Endothelial cell of umbilical vein (primary cell): ENCODE data around the gene NTRK1. TPM values are rescaled to one million over a fixed set of nuclear protein-coding genes. Genes with fewer than 3 reads are reported as not detected.

ENCODE experiments used
- BruUV-seq: library from RNA; stranded (reverse); fragments of 400-500 nt; replicated peaks from 2 replicates; lab custom pipeline; 2021; lab: Mats Ljungman, UMichigan
- CTCF ChIA-PET: fragments of 300-600, 350-600 bp; sonication (Branson Sonifier 250); formaldehyde crosslinking; loops from one replicate; lab custom pipeline; 2021; ENCODE audit warnings: antibody characterized with exemption, inconsistent platforms; lab: Charles Lee
- POLR2A ChIA-PET: fragments of 300-600, 350-600 bp; sonication (Branson Sonifier 250); formaldehyde crosslinking; loops from one replicate; lab custom pipeline; 2021; ENCODE audit warnings: antibody characterized with exemption, inconsistent platforms; lab: Charles Lee
- DNase-seq: peaks from one replicate; pipeline ENCODE4 v3.0.0-alpha.2; 2011; ENCODE audit warnings: low read depth, low spot score
- FAIRE-seq: peaks from 2 replicates; lab custom pipeline; 2011; peaks lifted over from hg19 to GRCh38; lab: Jason Lieb, UNC
- H2AFZ ChIP-seq: 2 replicates; pipeline ENCODE4 v1.6.0; 2012; ENCODE audit warnings: low read depth, low read length, control low read depth, inconsistent platforms
- H3K27ac ChIP-seq: 2 replicates; pipeline ENCODE4 v1.5.1; 2011; ENCODE audit warnings: low read depth, mild to moderate bottlenecking, control low read depth, low read length, moderate library complexity; ENCODE audit not compliant: insufficient read depth
- H3K27me3 ChIP-seq, 2 experiments: 2 replicates each; pipeline versions ENCODE4 v1.6.0 to v1.6.1; 2011; ENCODE audit warnings: low read length in 2 of 2, mixed read lengths in 1 of 2; ENCODE audit not compliant: control insufficient read depth in 2 of 2, insufficient read depth in 2 of 2
- H3K36me3 ChIP-seq, 2 experiments: 2 replicates in 1 of 2; 3 replicates in 1 of 2; pipeline ENCODE4 v1.5.1; 2011; ENCODE audit warnings: low read length in 2 of 2, mild to moderate bottlenecking in 1 of 2, moderate library complexity in 1 of 2; ENCODE audit not compliant: control insufficient read depth in 2 of 2, insufficient read depth in 2 of 2; ENCODE audit errors: extremely low read depth in 1 of 2
- H3K4me1 ChIP-seq: 3 replicates; pipeline ENCODE4 v1.5.1; 2011; ENCODE audit warnings: mild to moderate bottlenecking, low read length; ENCODE audit not compliant: control insufficient read depth, insufficient read depth; ENCODE audit errors: extremely low read depth
- H3K4me2 ChIP-seq: 2 replicates; pipeline ENCODE4 v1.6.1; 2011; ENCODE audit warnings: low read length, control low read depth, mixed read lengths; ENCODE audit not compliant: insufficient read depth
- H3K4me3 ChIP-seq, 3 experiments: fragments of 200-600 bp in 1 of 3; sonication (generic), shearing (Covaris generic) in 1 of 3; replicated peaks in 1 of 3; 2 replicates each; pipeline ENCODE4 v1.5.1; 2011 to 2016; ENCODE audit warnings: control low read depth in 3 of 3, low read length in 3 of 3, mild to moderate bottlenecking in 2 of 3, inconsistent platforms in 1 of 3, low read depth in 1 of 3, moderate library complexity in 1 of 3; ENCODE audit not compliant: insufficient read depth in 1 of 3
- H3K79me2 ChIP-seq: 2 replicates; pipeline ENCODE4 v1.6.0; 2012; ENCODE audit warnings: low read length, inconsistent platforms; ENCODE audit not compliant: control insufficient read depth, insufficient read depth
- H3K9ac ChIP-seq: replicated peaks from 2 replicates; pipeline ENCODE3; 2011; ENCODE audit warnings: low read length, control low read depth; ENCODE audit not compliant: insufficient read depth; ENCODE audit errors: extremely low read depth
- H3K9me1 ChIP-seq: replicated peaks from 3 replicates; pipeline ENCODE4 v1.6.0; 2011; ENCODE audit warnings: mild to moderate bottlenecking, low read length; ENCODE audit not compliant: control insufficient read depth, insufficient read depth; ENCODE audit errors: extremely low read depth
- H3K9me3 ChIP-seq: replicated peaks from 2 replicates; pipeline ENCODE4 v1.5.1; 2012; ENCODE audit warnings: low read length, inconsistent platforms; ENCODE audit not compliant: control insufficient read depth, insufficient read depth
- H4K20me1 ChIP-seq: replicated peaks from 2 replicates; pipeline ENCODE3; 2011; ENCODE audit warnings: mild to moderate bottlenecking, low read length; ENCODE audit not compliant: control insufficient read depth, insufficient read depth; ENCODE audit errors: extremely low read depth
- CTCF ChIP-seq, 2 donors: IDR thresholded peaks; 1 replicate in 1 of 2; 2 replicates in 1 of 2; pipeline ENCODE4 v1.5.1; 2011; ENCODE audit warnings: low read length in 2 of 2, mild to moderate bottlenecking in 2 of 2, moderate library complexity in 2 of 2, control low read depth in 1 of 2, inconsistent platforms in 1 of 2, low read depth in 1 of 2; ENCODE audit not compliant: insufficient read depth in 1 of 2; ENCODE audit errors: extremely low read depth in 1 of 2
- EZH2 ChIP-seq: IDR thresholded peaks from 2 replicates; pipeline ENCODE4 v1.6.1; 2012; ENCODE audit warnings: borderline replicate concordance, low read depth, mild to moderate bottlenecking, moderate library complexity, low read length, inconsistent platforms; ENCODE audit not compliant: severe bottlenecking
- FOS ChIP-seq: IDR thresholded peaks from 2 replicates; pipeline ENCODE4 v1.6.1; 2011; ENCODE audit warnings: mild to moderate bottlenecking, low read length, moderate library complexity, borderline replicate concordance; ENCODE audit not compliant: insufficient read depth
- GATA2 ChIP-seq: IDR thresholded peaks from 2 replicates; pipeline ENCODE4 v1.7.0; 2011; ENCODE audit warnings: low read depth, mild to moderate bottlenecking, moderate library complexity, mixed read lengths, low read length; ENCODE audit not compliant: insufficient read length, insufficient read depth
- JUN ChIP-seq: IDR thresholded peaks from 2 replicates; pipeline ENCODE4 v1.6.1; 2011; ENCODE audit warnings: borderline replicate concordance, low read depth; ENCODE audit not compliant: insufficient read length, insufficient read depth
- MAX ChIP-seq: IDR thresholded peaks from 2 replicates; pipeline ENCODE4 v1.6.1; 2011; ENCODE audit not compliant: insufficient read depth, insufficient read length
- POLR2A ChIP-seq: IDR thresholded peaks from 2 replicates; pipeline ENCODE4 v1.6.1; 2012; ENCODE audit warnings: low read depth, mild to moderate bottlenecking, control low read depth, low read length
- POLR2AphosphoS5 ChIP-seq: IDR thresholded peaks from 2 replicates; pipeline ENCODE4 v1.6.1; 2012; ENCODE audit warnings: low read depth, mild to moderate bottlenecking, control low read depth, low read length, moderate library complexity; ENCODE audit not compliant: insufficient read depth
- dilution Hi-C: fragments of 300-500 bp; cut with MboI; formaldehyde crosslinking; loops from one replicate; pipeline ENCODE4 v1.15.0; 2019; ENCODE audit warnings: low sequenced_read_pairs; ENCODE audit not compliant: extremely low pct_ligation_motif_present
- intact Hi-C: fragments of 100-400 bp; cut with micrococcal nuclease; formaldehyde crosslinking; loops from one replicate; pipeline ENCODE4 v1.10.0; 2022
- polyA plus RNA-seq, 4 experiments: library from polyadenylated mRNA; depleted of rRNA in 3 of 4; stranded (reverse) in 3 of 4; unstranded in 1 of 4; fragments of >200 nt; gene quantifications; 2 replicates each; pipeline versions ENCODE4 v1.2.1 to v1.2.3, GENCODE V29; 2011 to 2012; ENCODE audit warnings: missing spikeins in 1 of 4
- total RNA-seq: library from RNA; stranded (reverse); gene quantifications from 2 replicates; pipeline ENCODE4 v1.2.3, GENCODE V29; 2021

The NTRK1 gene
- total and polyA plus RNA-seq, 2 donors (not counting 3 experiments of a cell fraction or from before 2014, with no cell fraction given) = 0.07 TPM; not detected in 1

GRCh38 chr1:156840186-156840897, 20.3 kb upstream of the NTRK1 start:
- no peak overlapping the region for H3K27ac ChIP-seq

More at GRCh38 chr1:156840186-156840897, 20.3 kb upstream of the NTRK1 start:
- FAIRE-seq (no peak), DNase-seq (no peak)
- dilution Hi-C loops = no loop called here
- Histone ChIP-seq H3K9ac (no peak overlapping the region), H3K9me3 (no peaks in the 10 kb centered on the region), H3K27me3 (peaks cover 29 to 42% of the 10 kb centered on the region in 2 experiments), H2AFZ (no peak overlapping the region), H4K20me1 (no peaks in the 10 kb centered on the region), H3K4me1 (peaks cover 28% of the 10 kb centered on the region), H3K4me3 (no peak overlapping the region), H3K4me2 (no peak overlapping the region), H3K36me3 (no peaks in the 10 kb centered on the region), H3K79me2 (no peaks in the 10 kb centered on the region), H3K9me1 (no peaks in the 10 kb centered on the region)
- intact Hi-C loops = no loop called here
- no TSS peak for BruUV-seq
- CTCF ChIA-PET = interaction anchor here (1.6 to 4.5 kb wide), 6 partner anchors 8 to 150 kb away, joined by 5 to 42 read pairs (median 9); no protein-coding TSS in a partner anchor
- POLR2A ChIA-PET = no interaction called here
- TF ChIP-seq POLR2A = no peak
- TF ChIP-seq MAX = no peak
- TF ChIP-seq CTCF (IDR thresholded peaks at IDR 0.05; ENCODE audit: extremely low read depth in 1 of 2, insufficient read depth in 1 of 2, low read depth in 1 of 2, low read length in 2 of 2) = no peak
- no peak for TF ChIP-seq JUN
- TF ChIP-seq POLR2AphosphoS5 = no peak
- TF ChIP-seq EZH2 = no peak
- TF ChIP-seq FOS = no peak
- no peak for TF ChIP-seq GATA2
